Measurements from ENCODE around the gene ZCCHC7.

ZCCHC7 gene

GRCh38 chr9:37255944-37256862 lies 135.8 kb downstream of the ZCCHC7 start:
- Histone ChIP-seq H3K27ac (no peak overlapping the region), H3K36me3 (no peaks in the 10 kb centered on the region), H3K27me3 (ENCODE audit: insufficient read depth, low read depth, severe bottlenecking) (no peaks in the 10 kb centered on the region), H3K9me3 (ENCODE audit: severe bottlenecking) (no peaks in the 10 kb centered on the region), H3K4me3 (ENCODE audit: low read depth, low read length) (no peak overlapping the region)
- no peak for TF ChIP-seq CTCF (IDR thresholded peaks at IDR 0.05; ENCODE audit: low read depth, low read length)
- no peak for DNase-seq

GRCh38 chr9:37259951-37260350 lies 139.6 kb downstream of the ZCCHC7 start:
- H3K9me3 ChIP-seq (ENCODE audit: severe bottlenecking) = no peaks in the 10 kb centered on the region
- H3K4me3 ChIP-seq (ENCODE audit: low read depth, low read length) = no peak overlapping the region
- TF ChIP-seq CTCF (IDR thresholded peaks at IDR 0.05; ENCODE audit: low read depth, low read length) = no peak
- no peak for DNase-seq
- no peaks in the 10 kb centered on the region for H3K36me3 ChIP-seq
- H3K27ac ChIP-seq = no peak overlapping the region
- no peaks in the 10 kb centered on the region for H3K27me3 ChIP-seq (ENCODE audit: insufficient read depth, low read depth, severe bottlenecking)

GRCh38 chr9:37262410-37262809 lies 142.0 kb downstream of the ZCCHC7 start:
- Histone ChIP-seq H3K36me3 (no peaks in the 10 kb centered on the region), H3K4me3 (ENCODE audit: low read depth, low read length) (no peak overlapping the region), H3K27ac (no peak overlapping the region), H3K9me3 (ENCODE audit: severe bottlenecking) (no peaks in the 10 kb centered on the region), H3K27me3 (ENCODE audit: insufficient read depth, low read depth, severe bottlenecking) (no peaks in the 10 kb centered on the region)
- peak; percentile 34 for DNase-seq
- peak; percentile 56; the same call in 1 of the 2 replicates for TF ChIP-seq CTCF (IDR thresholded peaks at IDR 0.05; ENCODE audit: low read depth, low read length)

GRCh38 chr9:37264539-37264938 lies 144.2 kb downstream of the ZCCHC7 start:
- no peak for DNase-seq
- no peaks in the 10 kb centered on the region for H3K27me3 ChIP-seq (ENCODE audit: insufficient read depth, low read depth, severe bottlenecking)
- no peaks in the 10 kb centered on the region for H3K36me3 ChIP-seq
- TF ChIP-seq CTCF (IDR thresholded peaks at IDR 0.05; ENCODE audit: low read depth, low read length) = no peak
- no peak overlapping the region for H3K4me3 ChIP-seq (ENCODE audit: low read depth, low read length)
- H3K27ac ChIP-seq = no peak overlapping the region
- no peaks in the 10 kb centered on the region for H3K9me3 ChIP-seq (ENCODE audit: severe bottlenecking)

- Histone ChIP-seq H3K4me3 (ENCODE audit: low read depth, low read length) (no peak overlapping the region), H3K27ac (no peak overlapping the region), H3K36me3 (no peaks in the 10 kb centered on the region), H3K9me3 (ENCODE audit: severe bottlenecking) (no peaks in the 10 kb centered on the region), H3K27me3 (ENCODE audit: insufficient read depth, low read depth, severe bottlenecking) (no peaks in the 10 kb centered on the region)
- no peak for TF ChIP-seq CTCF (IDR thresholded peaks at IDR 0.05; ENCODE audit: low read depth, low read length)
- DNase-seq = no peak
Measured at GRCh38 chr9:37266630-37267029, 146.3 kb downstream of the ZCCHC7 start.
